Liver (tissue), 9 donors: ENCODE measurements around the gene FRMD7. TPM values are rescaled to one million over a fixed set of nuclear protein-coding genes. Genes with fewer than 3 reads are reported as not detected.

ENCODE experiments used
- DNase-seq: peaks from one replicate; pipeline ENCODE4 v3.0.0-alpha.2; 2017; ENCODE audit warnings: low spot score
- H3K27ac ChIP-seq, 2 donors: one replicate each; pipeline ENCODE4 v1.7.0; 2013; ENCODE audit warnings: inconsistent platforms in 2 of 2, low read length in 2 of 2, control low read depth in 1 of 2, low read depth in 1 of 2, mild to moderate bottlenecking in 1 of 2
- H3K27me3 ChIP-seq, 4 donors: one replicate each; pipeline versions ENCODE4 v1.6.1 to v1.7.0; 2013; ENCODE audit warnings: low read length in 3 of 4, inconsistent platforms in 1 of 4, mild to moderate bottlenecking in 1 of 4, moderate library complexity in 1 of 4; ENCODE audit not compliant: control insufficient read depth in 4 of 4, insufficient read depth in 4 of 4
- H3K36me3 ChIP-seq, 4 donors: one replicate each; pipeline versions ENCODE4 v1.6.1 to v1.7.0; 2013; ENCODE audit warnings: low read length in 3 of 4, mild to moderate bottlenecking in 3 of 4, low read depth in 1 of 4, moderate library complexity in 1 of 4; ENCODE audit not compliant: control insufficient read depth in 4 of 4, insufficient read depth in 3 of 4
- H3K4me1 ChIP-seq, 4 donors: one replicate each; pipeline versions ENCODE4 v1.6.1 to v1.7.0; 2013; ENCODE audit warnings: low read length in 3 of 4, mild to moderate bottlenecking in 3 of 4, moderate library complexity in 1 of 4; ENCODE audit not compliant: control insufficient read depth in 4 of 4, insufficient read depth in 4 of 4
- H3K4me3 ChIP-seq, 3 donors: one replicate each; pipeline versions ENCODE4 v1.6.1 to v1.7.0; 2013; ENCODE audit warnings: low read length in 3 of 3, control low read depth in 1 of 3, low read depth in 1 of 3, mild to moderate bottlenecking in 1 of 3
- H3K9ac ChIP-seq, 2 donors: one replicate each; pipeline ENCODE4 v1.7.0; 2013; ENCODE audit warnings: low read length in 2 of 2, mild to moderate bottlenecking in 2 of 2, moderate library complexity in 2 of 2, control low read depth in 1 of 2, low read depth in 1 of 2
- H3K9me3 ChIP-seq, 4 donors: one replicate each; pipeline versions ENCODE4 v1.6.1 to v1.7.0; 2013; ENCODE audit warnings: low read length in 3 of 4; ENCODE audit not compliant: control insufficient read depth in 4 of 4
- ATF3 ChIP-seq: IDR thresholded peaks from 2 replicates; pipeline ENCODE4 v1.6.1; 2016; ENCODE audit warnings: antibody characterized with exemption
- CTCF ChIP-seq: fragments of 150-350 bp; IDR thresholded peaks from 2 replicates; pipeline ENCODE4 v1.5.1; 2017; ENCODE audit warnings: improper control_type of control experiment, low read depth, low read length; ENCODE audit not compliant: missing input control
- EGR1 ChIP-seq, 2 donors: IDR thresholded peaks; 2 replicates each; pipeline ENCODE4 v1.6.1; 2016 to 2018; ENCODE audit warnings: antibody characterized with exemption in 2 of 2, low read depth in 2 of 2
- FOXA1 ChIP-seq: IDR thresholded peaks from 2 replicates; pipeline ENCODE4 v1.6.1; 2016; ENCODE audit warnings: antibody characterized with exemption
- FOXA2 ChIP-seq: IDR thresholded peaks from 2 replicates; pipeline ENCODE4 v1.6.1; 2016; ENCODE audit warnings: antibody characterized with exemption
- GABPA ChIP-seq, 2 donors: IDR thresholded peaks in 1 of 2; conservative IDR thresholded peaks in 1 of 2; 2 replicates each; pipeline ENCODE4 v1.6.1; 2016; ENCODE audit warnings: antibody characterized with exemption in 2 of 2, mild to moderate bottlenecking in 1 of 2, moderate library complexity in 1 of 2
- HNF4A ChIP-seq, 2 donors: conservative IDR thresholded peaks; 2 replicates each; pipeline ENCODE4 v1.6.1; 2016; ENCODE audit warnings: antibody characterized with exemption in 2 of 2, mild to moderate bottlenecking in 2 of 2
- HNF4G ChIP-seq: IDR thresholded peaks from 2 replicates; pipeline ENCODE4 v1.6.1; 2016; ENCODE audit warnings: antibody characterized with exemption
- JUND ChIP-seq, 2 donors: IDR thresholded peaks; 2 replicates each; pipeline ENCODE4 v1.6.1; 2016; ENCODE audit warnings: antibody characterized with exemption in 2 of 2
- MAX ChIP-seq: IDR thresholded peaks from 2 replicates; pipeline ENCODE4 v1.6.1; 2016; ENCODE audit warnings: antibody characterized with exemption
- NR2F2 ChIP-seq: IDR thresholded peaks from 2 replicates; pipeline ENCODE4 v1.6.1; 2016; ENCODE audit warnings: antibody characterized with exemption
- RAD21 ChIP-seq, 2 donors: IDR thresholded peaks; 2 replicates each; pipeline ENCODE4 v1.6.1; 2016; ENCODE audit warnings: antibody characterized with exemption in 2 of 2, mild to moderate bottlenecking in 2 of 2
- REST ChIP-seq: IDR thresholded peaks from 2 replicates; pipeline ENCODE4 v1.6.1; 2016; ENCODE audit warnings: antibody characterized with exemption, mild to moderate bottlenecking
- RXRA ChIP-seq, 2 donors: IDR thresholded peaks; 2 replicates each; pipeline ENCODE4 v1.6.1; 2017 to 2018; ENCODE audit warnings: antibody characterized with exemption in 2 of 2, mild to moderate bottlenecking in 1 of 2
- SP1 ChIP-seq: IDR thresholded peaks from 2 replicates; pipeline ENCODE4 v1.6.1; 2018; ENCODE audit warnings: antibody characterized with exemption, mild to moderate bottlenecking
- TAF1 ChIP-seq: conservative IDR thresholded peaks from 2 replicates; pipeline ENCODE4 v1.6.1; 2016; ENCODE audit warnings: antibody characterized with exemption, mild to moderate bottlenecking
- YY1 ChIP-seq: IDR thresholded peaks from 2 replicates; pipeline ENCODE4 v1.6.1; 2016; ENCODE audit warnings: antibody characterized with exemption, mild to moderate bottlenecking
- ZBTB33 ChIP-seq: IDR thresholded peaks from 2 replicates; pipeline ENCODE4 v1.6.1; 2016; ENCODE audit warnings: antibody characterized with exemption
- WGBS: extraction: QIAGEN DNeasy Blood & Tissue Kit; methylation state at CpG from one replicate; pipeline ENCODE4 v1.1.7; 2013; 5-methylcytosine and 5-hydroxymethylcytosine counted together
- polyA plus RNA-seq, 2 donors: library from polyadenylated mRNA; stranded (reverse) in 1 of 2; unstranded in 1 of 2; fragments of 200-250 nt in 1 of 2; fragments of >200 nt in 1 of 2; fragmentation: Nextera tagmentation in 1 of 2; extraction: Ambion mirVana in 1 of 2; gene quantifications; one replicate each; pipeline versions ENCODE4 v1.2.1 to v1.2.3, GENCODE V29; 2013 to 2015
- total RNA-seq, 2 donors: library from RNA; depleted of rRNA; stranded (reverse); fragments of >200 nt; gene quantifications; one replicate each; pipeline ENCODE4 v1.2.3, GENCODE V29; 2014
- donor health status: healthy.
- donor health status: healthy.
- donor health status: healthy.
- donor health status: healthy.
- donor health status: healthy.

Gene FRMD7
- total and polyA plus RNA-seq, 4 donors: 0.03 to 0.14 (median 0.08) TPM; not detected in 1

- no peak for TF ChIP-seq REST
- no peak for TF ChIP-seq HNF4G
- no peak for TF ChIP-seq TAF1
- no peak for TF ChIP-seq NR2F2
- peak; percentile 73 for TF ChIP-seq SP1
- TF ChIP-seq ATF3: peak; percentile 41
- TF ChIP-seq RXRA (IDR thresholded peaks at IDR 0.05): peak; percentile 47 to 49
- no peak for TF ChIP-seq EGR1 (IDR thresholded peaks at IDR 0.05; ENCODE audit: low read depth in 2 of 2)
- no peak for TF ChIP-seq GABPA (IDR thresholded peaks at IDR 0.05 in 1 of 2, conservative IDR thresholded peaks at IDR 0.05 in 1 of 2)
- TF ChIP-seq YY1: no peak
- peak; percentile 8 for TF ChIP-seq FOXA1
- TF ChIP-seq ZBTB33: no peak
- peak; percentile 80 for TF ChIP-seq HNF4A (conservative IDR thresholded peaks at IDR 0.05)
- peak; percentile 20 for TF ChIP-seq MAX
- TF ChIP-seq FOXA2: no peak
- TF ChIP-seq JUND (IDR thresholded peaks at IDR 0.05): peak; percentile 39
- TF ChIP-seq CTCF: no peak
- peak in 1 of 2 donors; percentile 45 for TF ChIP-seq RAD21 (IDR thresholded peaks at IDR 0.05)
- no peaks in the 10 kb centered on the region for H3K27me3 ChIP-seq
- no peak overlapping the region for H3K4me3 ChIP-seq
- no peaks in the 10 kb centered on the region for H3K36me3 ChIP-seq
- peaks cover 0 to 3% (median 0%) of the 10 kb centered on the region in 4 donors for H3K9me3 ChIP-seq
- WGBS: 34% methylated on average over 3 of the region's 3 CpGs
- H3K9ac ChIP-seq: no peak overlapping the region
- no peak overlapping the region for H3K27ac ChIP-seq
- H3K4me1 ChIP-seq: peaks cover 1 to 39% (median 18%) of the 10 kb centered on the region in 4 donors
- no peak for DNase-seq
These were observed 41.7 kb upstream of the FRMD7 start for GRCh38 chrX:132169554-132169953.
